Loucy (cell line): ENCODE results near the gene RBPJL.

Experiments used
- CTCF ChIP-seq: fragments of 200-600 bp; sonication (generic); conservative IDR thresholded peaks from 2 replicates; pipeline ENCODE4 v1.5.1; 2014; ENCODE audit warnings: mild to moderate bottlenecking, antibody characterized with exemption, low read length
- EZH2phosphoT487 ChIP-seq: fragments of 200-600 bp; IDR thresholded peaks from 2 replicates; pipeline ENCODE4 v1.6.1; 2018; ENCODE audit warnings: antibody characterized with exemption, mild to moderate bottlenecking, moderate library complexity, borderline replicate concordance

DNA sequence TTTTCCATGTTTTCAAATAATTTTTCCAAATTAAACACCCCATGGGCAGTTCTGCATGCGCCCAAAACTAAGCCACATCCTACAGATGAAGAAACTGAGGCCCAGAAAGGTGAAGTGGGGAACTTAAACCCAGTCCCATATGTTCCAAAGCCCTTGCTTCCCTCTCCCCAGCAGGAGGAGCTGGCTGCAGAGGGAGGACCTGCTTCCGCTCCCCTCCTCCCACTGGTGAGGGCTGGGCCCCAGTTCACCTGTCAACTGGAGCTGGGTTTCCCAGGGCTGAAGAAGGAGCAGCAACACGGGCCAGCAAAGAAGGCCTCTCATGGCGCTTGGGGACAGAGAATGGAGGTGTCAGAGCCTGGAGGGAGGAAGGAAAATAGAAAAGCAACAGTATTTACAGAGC lies 1.4 kb upstream of the RBPJL start:
- TF ChIP-seq CTCF (0 out of 2 replicates have a peak, but pooled peaks have one; percentile 9), EZH2phosphoT487 (no peak)
